NCI-H146 (cell line): ENCODE measurements around the gene ALKAL2.

ENCODE experiments used
- DNase-seq: peaks from one replicate; lab custom pipeline; 2025; lab: John Stamatoyannopoulos, UW

ALKAL2 gene

GRCh38 chr2:244547-244946 lies 43.3 kb downstream of the ALKAL2 start:
- DNase-seq = no peak

GRCh38 chr2:238869-239268 lies 49.0 kb downstream of the ALKAL2 start:
- no peak for DNase-seq

DNA sequence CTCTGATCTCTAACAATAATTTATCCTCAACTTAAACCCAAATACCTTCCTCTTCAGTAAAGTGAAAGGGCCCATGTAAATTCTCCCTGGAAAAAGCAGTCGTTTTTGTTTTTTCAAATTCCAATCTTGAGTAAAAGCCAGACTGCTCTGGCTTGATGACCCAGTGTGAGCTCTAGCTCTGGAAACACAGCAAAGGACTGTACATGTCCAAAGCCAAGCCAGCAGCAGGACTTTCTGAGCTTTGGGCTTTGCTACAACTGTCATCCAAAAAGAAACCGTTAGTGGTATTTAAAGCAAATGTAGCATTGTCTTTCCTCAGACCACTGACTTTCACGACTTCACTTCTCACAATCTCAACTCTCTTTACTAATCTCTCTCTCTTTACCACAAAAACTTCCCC lies 49.5 kb downstream of the ALKAL2 start:
- DNase-seq = no peak

GRCh38 chr2:237878-238277 lies 50.0 kb downstream of the ALKAL2 start:
- DNase-seq = no peak

DNA sequence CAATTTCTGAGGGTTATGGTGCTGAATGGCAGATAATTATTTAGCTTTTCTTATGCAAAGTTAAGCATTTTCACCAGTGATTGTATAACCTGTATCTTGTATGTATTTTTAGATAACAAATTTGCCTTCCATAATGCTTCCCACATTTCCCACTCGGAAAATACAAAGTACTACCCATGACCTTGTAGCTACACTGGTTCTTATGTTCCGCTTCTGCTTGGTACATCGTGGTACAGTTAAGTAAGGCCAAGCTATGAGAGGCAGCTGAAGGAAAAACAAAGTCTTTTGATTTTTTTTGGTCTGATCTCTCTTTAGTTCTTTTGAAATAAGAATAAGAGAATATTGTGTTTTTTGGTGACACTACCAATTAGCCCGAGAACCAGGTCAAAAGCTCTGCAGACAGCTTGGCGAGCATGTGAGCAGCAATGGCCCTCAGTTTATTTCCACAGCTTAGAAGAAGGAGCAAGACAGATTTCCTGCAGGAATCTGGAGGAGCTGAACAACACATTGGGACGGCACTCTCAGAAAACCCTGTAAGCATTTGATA lies 50.8 kb downstream of the ALKAL2 start:
- no peak for DNase-seq

GRCh38 chr2:234421-234820 lies 53.5 kb downstream of the ALKAL2 start:
- DNase-seq = no peak

DNA sequence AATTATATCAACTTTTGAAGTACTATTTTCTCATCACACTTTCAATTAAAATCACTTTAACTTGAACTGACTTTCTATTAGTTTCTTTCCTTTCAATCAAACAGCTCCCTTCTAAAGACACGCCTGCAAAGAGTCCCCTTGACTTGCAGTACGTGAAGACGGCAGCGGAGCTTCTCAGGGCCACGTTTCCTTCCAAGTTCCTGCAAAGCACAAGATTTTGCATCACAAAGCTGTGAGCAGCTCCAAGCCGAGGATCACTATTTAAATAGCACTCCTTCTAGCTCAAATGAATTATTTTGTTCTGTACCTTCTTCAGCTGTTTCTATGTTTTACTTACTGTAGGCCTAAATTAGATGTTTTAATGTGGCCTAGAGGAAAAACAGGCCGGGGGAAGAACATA lies 54.9 kb downstream of the ALKAL2 start:
- no peak for DNase-seq

DNA sequence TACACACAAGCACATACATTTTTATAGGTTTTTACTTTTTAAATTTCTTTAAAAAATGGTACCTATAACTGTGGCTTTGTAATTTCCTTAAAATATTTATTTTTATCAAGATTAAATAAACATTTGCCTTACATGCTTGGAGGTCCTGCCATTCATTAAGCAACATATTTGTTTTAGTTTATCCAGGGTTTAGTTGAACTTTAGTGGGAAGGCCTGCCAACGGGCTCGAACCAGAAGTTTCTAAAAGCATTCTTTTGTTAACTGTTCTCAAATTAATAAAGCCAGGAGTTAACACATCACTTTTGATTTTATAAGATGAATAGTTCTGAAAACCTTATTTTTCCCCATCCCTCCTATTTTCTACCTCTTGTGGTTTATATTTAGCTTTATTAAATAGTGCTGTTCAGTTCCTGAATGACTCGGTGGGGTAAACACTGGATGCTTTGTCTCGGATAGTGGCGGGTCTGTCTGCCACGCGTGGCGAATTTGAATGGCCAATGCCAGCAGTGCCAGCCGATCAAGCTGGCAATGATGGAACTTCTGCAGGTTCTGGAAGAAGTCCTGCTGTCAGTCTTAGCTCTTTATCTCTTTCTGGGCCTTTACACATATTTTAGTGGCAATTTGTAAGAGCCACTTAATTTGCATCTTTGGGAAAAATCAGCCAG lies 56.2 kb downstream of the ALKAL2 start:
- no peak for DNase-seq
